Tibial artery (tissue), 4 donors: ENCODE results near the gene PRAC1.

Experiments used
- DNase-seq, 2 donors: peaks; one replicate each; pipeline ENCODE4 v3.0.0-alpha.2; 2019
- H3K27ac ChIP-seq, 2 donors: fragments of 200-600 bp; sonication (generic) in 1 of 2; 1 replicate in 1 of 2; 2 replicates in 1 of 2; pipeline ENCODE4 v1.5.1; 2018 to 2019; ENCODE audit warnings: mild to moderate bottlenecking in 1 of 2
- H3K27me3 ChIP-seq, 2 donors: fragments of 200-600 bp; sonication (generic) in 1 of 2; one replicate each; pipeline versions ENCODE4 v1.5.1 to v1.6.0; 2016 to 2019
- H3K36me3 ChIP-seq, 3 donors: fragments of 200-600 bp; sonication (generic) in 2 of 3; one replicate each; pipeline ENCODE4 v1.5.1; 2016 to 2019; ENCODE audit warnings: mild to moderate bottlenecking in 2 of 3
- H3K4me1 ChIP-seq, 4 donors: fragments of 200-600 bp; sonication (generic) in 2 of 4; 1 replicate in 3 of 4; 2 replicates in 1 of 4; pipeline ENCODE4 v1.5.1; 2016 to 2019
- H3K4me3 ChIP-seq, 2 donors: fragments of 200-600 bp; sonication (generic) in 1 of 2; 1 replicate in 1 of 2; 2 replicates in 1 of 2; pipeline ENCODE4 v1.5.1; 2018 to 2019; ENCODE audit warnings: mild to moderate bottlenecking in 2 of 2
- H3K9me3 ChIP-seq, 3 donors: fragments of 200-600 bp; sonication (generic) in 1 of 3; one replicate each; pipeline ENCODE4 v1.5.1; 2016 to 2019
- CTCF ChIP-seq, 2 experiments: fragments of 200-600 bp in 1 of 2; fragments of 450-650 bp in 1 of 2; IDR thresholded peaks; one replicate each; pipeline ENCODE4 v1.5.1; 2017 to 2019; ENCODE audit warnings: antibody characterized with exemption in 2 of 2, mild to moderate bottlenecking in 1 of 2, moderate library complexity in 1 of 2
- intact Hi-C: fragments of 100-400 bp; cut with DNase I; formaldehyde crosslinking; loops from one replicate; pipeline ENCODE4 v1.15.0; 2023; ENCODE audit warnings: low total_unique reads

The PRAC1 gene

GRCh38 chr17:48711128-48711527 lies 11.2 kb downstream of the PRAC1 start:
- intact Hi-C loops: no loop called here
- Histone ChIP-seq H3K9me3 (no peaks in the 10 kb centered on the region), H3K27ac (no peak overlapping the region), H3K4me3 (no peak overlapping the region), H3K4me1 (no peaks in the 10 kb centered on the region), H3K27me3 (peaks cover 0 to 83% of the 10 kb centered on the region in 2 donors), H3K36me3 (no peaks in the 10 kb centered on the region)
- TF ChIP-seq CTCF (IDR thresholded peaks at IDR 0.05): no peak
- DNase-seq: no peak

GRCh38 chr17:48704361-48705248 lies 17.7 kb downstream of the PRAC1 start:
- H3K27ac ChIP-seq: no peak overlapping the region
- no peak for TF ChIP-seq CTCF (IDR thresholded peaks at IDR 0.05)
- H3K36me3 ChIP-seq: no peaks in the 10 kb centered on the region
- no peak for DNase-seq
- H3K27me3 ChIP-seq: peaks cover 0 to 79% of the 10 kb centered on the region in 2 donors
- H3K4me3 ChIP-seq: no peak overlapping the region
- H3K9me3 ChIP-seq: no peaks in the 10 kb centered on the region
- intact Hi-C loops: no loop called here
- no peaks in the 10 kb centered on the region for H3K4me1 ChIP-seq

- intact Hi-C loops: no loop called here
- Histone ChIP-seq H3K4me3 (no peak overlapping the region), H3K4me1 (no peaks in the 10 kb centered on the region), H3K36me3 (no peaks in the 10 kb centered on the region), H3K27ac (no peak overlapping the region), H3K9me3 (no peaks in the 10 kb centered on the region), H3K27me3 (peaks cover 0 to 71% of the 10 kb centered on the region in 2 donors)
- no peak for DNase-seq
- no peak for TF ChIP-seq CTCF (IDR thresholded peaks at IDR 0.05)
Measured at GRCh38 chr17:48701864-48702532, 20.3 kb downstream of the PRAC1 start.

DNA sequence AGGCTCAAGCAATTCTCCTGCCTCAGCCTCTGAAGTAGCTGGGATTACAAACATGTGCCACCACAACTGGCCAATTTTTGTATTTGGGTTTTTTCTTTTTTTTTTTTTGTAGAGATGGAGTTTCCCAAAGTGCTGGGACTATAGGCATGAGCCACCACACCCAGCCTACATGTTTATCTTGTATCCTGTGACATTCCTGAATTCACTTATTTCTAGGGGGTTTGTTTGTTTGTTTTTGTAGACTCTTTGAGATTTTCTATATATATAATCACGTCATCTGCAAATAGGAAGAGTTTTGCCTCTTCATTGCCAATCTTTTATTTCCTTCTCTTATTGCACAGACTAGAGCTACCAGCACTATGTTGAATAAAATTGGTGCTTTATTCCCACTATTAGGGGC lies 29.1 kb downstream of the PRAC1 start:
- Histone ChIP-seq H3K27ac (no peak overlapping the region), H3K9me3 (peaks cover 0 to 9% (median 0%) of the 10 kb centered on the region in 3 donors), H3K27me3 (peaks cover 0 to 41% of the 10 kb centered on the region in 2 donors), H3K36me3 (no peaks in the 10 kb centered on the region), H3K4me1 (no peaks in the 10 kb centered on the region), H3K4me3 (no peak overlapping the region)
- TF ChIP-seq CTCF (IDR thresholded peaks at IDR 0.05): no peak
- intact Hi-C loops: no loop called here
- no peak for DNase-seq

GRCh38 chr17:48692049-48692448 lies 30.3 kb downstream of the PRAC1 start:
- TF ChIP-seq CTCF (IDR thresholded peaks at IDR 0.05): no peak
- intact Hi-C loops: no loop called here
- H3K27me3 ChIP-seq: peaks cover 0 to 43% of the 10 kb centered on the region in 2 donors

More at GRCh38 chr17:48692049-48692448, 30.3 kb downstream of the PRAC1 start:
- Histone ChIP-seq H3K9me3 (peaks cover 0 to 9% (median 0%) of the 10 kb centered on the region in 3 donors), H3K4me1 (no peaks in the 10 kb centered on the region), H3K36me3 (no peaks in the 10 kb centered on the region), H3K27ac (no peak overlapping the region), H3K4me3 (no peak overlapping the region)
- DNase-seq: no peak
